Hepatocyte (in vitro differentiated cells): ENCODE measurements around the gene MDM4. TPM values are rescaled to one million over a fixed set of nuclear protein-coding genes. Genes with fewer than 3 reads are reported as not detected.

Experiments
- DNase-seq: peaks from one replicate; pipeline ENCODE4 v3.0.0-alpha.2; 2016; ENCODE audit warnings: low spot score
- H2AFZ ChIP-seq: fragments of 200-600 bp; sonication (generic); 2 replicates; pipeline ENCODE4 v1.6.0; 2016; ENCODE audit warnings: antibody characterized with exemption, mild to moderate bottlenecking
- H3K27ac ChIP-seq: fragments of 200-600 bp; sonication (generic); 2 replicates; pipeline ENCODE4 v1.5.1; 2016; ENCODE audit warnings: mild to moderate bottlenecking
- H3K27me3 ChIP-seq: fragments of 200-600 bp; sonication (generic); 2 replicates; pipeline ENCODE4 v1.6.1; 2016
- H3K36me3 ChIP-seq: fragments of 200-600 bp; sonication (generic); replicated peaks from 2 replicates; pipeline ENCODE4 v1.5.1; 2016; ENCODE audit warnings: low read depth; ENCODE audit not compliant: insufficient read depth
- H3K4me1 ChIP-seq: fragments of 200-600 bp; sonication (generic); 2 replicates; pipeline ENCODE4 v1.5.1; 2016; ENCODE audit warnings: mild to moderate bottlenecking, moderate library complexity; ENCODE audit not compliant: insufficient read depth
- H3K4me2 ChIP-seq: fragments of 200-600 bp; sonication (generic); 2 replicates; pipeline ENCODE4 v1.6.0; 2016
- H3K4me3 ChIP-seq: fragments of 200-600 bp; sonication (generic); 2 replicates; pipeline ENCODE4 v1.5.1; 2016; ENCODE audit warnings: mild to moderate bottlenecking
- H3K79me2 ChIP-seq: fragments of 200-600 bp; sonication (generic); 2 replicates; pipeline ENCODE4 v1.6.0; 2017; ENCODE audit warnings: mild to moderate bottlenecking
- H3K9me2 ChIP-seq: fragments of 200-600 bp; sonication (generic); replicated peaks from 2 replicates; pipeline ENCODE4 v1.6.0; 2017; ENCODE audit warnings: mild to moderate bottlenecking; ENCODE audit not compliant: insufficient read depth
- H3K9me3 ChIP-seq: fragments of 200-600 bp; sonication (generic); 2 replicates; pipeline ENCODE4 v1.5.1; 2016; ENCODE audit warnings: low read depth, mild to moderate bottlenecking
- H4K20me1 ChIP-seq: fragments of 200-600 bp; sonication (generic); 2 replicates; pipeline ENCODE4 v1.6.0; 2016; ENCODE audit warnings: mild to moderate bottlenecking; ENCODE audit not compliant: insufficient read depth, poor library complexity, severe bottlenecking
- CTCF ChIP-seq: fragments of 200-600 bp; sonication (generic); IDR thresholded peaks from 2 replicates; pipeline ENCODE4 v1.5.1; 2016; ENCODE audit warnings: antibody characterized with exemption, mild to moderate bottlenecking; ENCODE audit not compliant: poor library complexity
- EZH2 ChIP-seq: fragments of 200-600 bp; sonication (generic); IDR thresholded peaks from 2 replicates; pipeline ENCODE4 v1.6.1; 2016; ENCODE audit warnings: antibody characterized with exemption, mild to moderate bottlenecking, borderline replicate concordance
- EZH2phosphoT487 ChIP-seq: fragments of 200-600 bp; sonication (generic); IDR thresholded peaks from one replicate; pipeline ENCODE4 v1.6.1; 2018; ENCODE audit warnings: antibody characterized with exemption, mild to moderate bottlenecking, low read depth, moderate library complexity; ENCODE audit not compliant: unreplicated experiment, severe bottlenecking
- WGBS: methylation state at CpG from one replicate; pipeline ENCODE4 v1.1.6; 2016; ENCODE audit warnings: low lambda C conversion rate; ENCODE audit errors: missing lambda C conversion rate; 5-methylcytosine and 5-hydroxymethylcytosine counted together
- polyA plus RNA-seq: library from polyadenylated mRNA; unstranded; fragments of >200 nt; fragmentation: Nextera tagmentation; extraction: Ambion mirVana; gene quantifications from 2 replicates; pipeline ENCODE4 v1.2.1, GENCODE V29; 2016
- total RNA-seq: library from RNA; depleted of rRNA; stranded (reverse); fragments of >200 nt; gene quantifications from 2 replicates; pipeline ENCODE4 v1.2.3, GENCODE V29; 2014

MDM4 gene
- total and polyA plus RNA-seq, 2 experiments from 2014 or later: 15.4 to 47.8 TPM

GRCh38 chr1:204599596-204599995 is 83.4 kb downstream of the MDM4 start:
- Histone ChIP-seq H3K4me3 (no peak overlapping the region), H3K79me2 (no peaks in the 10 kb centered on the region), H3K36me3 (no peaks in the 10 kb centered on the region), H3K9me2 (no peaks in the 10 kb centered on the region), H4K20me1 (no peaks in the 10 kb centered on the region), H3K27ac (no peak overlapping the region), H3K9me3 (no peaks in the 10 kb centered on the region), H3K4me1 (no peaks in the 10 kb centered on the region), H3K4me2 (no peak overlapping the region), H3K27me3 (no peaks in the 10 kb centered on the region), H2AFZ (no peak overlapping the region)
- DNase-seq: no peak
- TF ChIP-seq EZH2: no peak
- TF ChIP-seq CTCF: no peak
- TF ChIP-seq EZH2phosphoT487: no peak
- WGBS: 91% methylated on average over 10 of the region's 10 CpGs

GRCh38 chr1:204600203-204600602 is 84.0 kb downstream of the MDM4 start:
- 87% methylated on average over 5 of the region's 5 CpGs for WGBS
- Histone ChIP-seq H3K79me2 (no peaks in the 10 kb centered on the region), H3K4me3 (no peak overlapping the region), H3K4me1 (no peaks in the 10 kb centered on the region), H3K9me3 (no peaks in the 10 kb centered on the region), H3K27me3 (no peaks in the 10 kb centered on the region), H3K4me2 (no peak overlapping the region), H3K36me3 (no peaks in the 10 kb centered on the region), H3K27ac (no peak overlapping the region), H3K9me2 (no peaks in the 10 kb centered on the region), H2AFZ (no peak overlapping the region), H4K20me1 (no peaks in the 10 kb centered on the region)
- no peak for DNase-seq
- no peak for TF ChIP-seq CTCF
- TF ChIP-seq EZH2phosphoT487: no peak
- TF ChIP-seq EZH2: no peak

- Histone ChIP-seq H4K20me1 (no peaks in the 10 kb centered on the region), H3K27me3 (no peaks in the 10 kb centered on the region), H3K36me3 (no peaks in the 10 kb centered on the region), H3K27ac (no peak overlapping the region), H3K4me3 (no peak overlapping the region), H3K9me2 (no peaks in the 10 kb centered on the region), H3K79me2 (no peaks in the 10 kb centered on the region), H3K9me3 (no peaks in the 10 kb centered on the region), H3K4me1 (no peaks in the 10 kb centered on the region), H2AFZ (no peak overlapping the region), H3K4me2 (no peak overlapping the region)
- no peak for TF ChIP-seq CTCF
- no peak for TF ChIP-seq EZH2phosphoT487
- no peak for TF ChIP-seq EZH2
- no peak for DNase-seq
- 93% methylated on average over 4 of the region's 4 CpGs for WGBS
Measured at GRCh38 chr1:204600968-204601367, 84.8 kb downstream of the MDM4 start.

- Histone ChIP-seq H3K4me3 (no peak overlapping the region), H3K79me2 (no peaks in the 10 kb centered on the region), H3K9me2 (no peaks in the 10 kb centered on the region), H3K4me1 (no peaks in the 10 kb centered on the region), H3K4me2 (no peak overlapping the region), H3K27me3 (no peaks in the 10 kb centered on the region), H3K27ac (no peak overlapping the region), H3K9me3 (no peaks in the 10 kb centered on the region), H2AFZ (no peak overlapping the region), H4K20me1 (no peaks in the 10 kb centered on the region), H3K36me3 (no peaks in the 10 kb centered on the region)
- 51% methylated on average over 6 of the region's 6 CpGs for WGBS
- no peak for DNase-seq
- no peak for TF ChIP-seq EZH2phosphoT487
- no peak for TF ChIP-seq EZH2
- no peak for TF ChIP-seq CTCF
Measured at GRCh38 chr1:204602111-204602579, 85.9 kb downstream of the MDM4 start.
